ENCODE data around the gene SNTG2.

The SNTG2 gene

GRCh38 chr2:1249897-1250687 lies 299.4 kb downstream of the SNTG2 start (continued):
- TF ChIP-seq, protein P1, sequence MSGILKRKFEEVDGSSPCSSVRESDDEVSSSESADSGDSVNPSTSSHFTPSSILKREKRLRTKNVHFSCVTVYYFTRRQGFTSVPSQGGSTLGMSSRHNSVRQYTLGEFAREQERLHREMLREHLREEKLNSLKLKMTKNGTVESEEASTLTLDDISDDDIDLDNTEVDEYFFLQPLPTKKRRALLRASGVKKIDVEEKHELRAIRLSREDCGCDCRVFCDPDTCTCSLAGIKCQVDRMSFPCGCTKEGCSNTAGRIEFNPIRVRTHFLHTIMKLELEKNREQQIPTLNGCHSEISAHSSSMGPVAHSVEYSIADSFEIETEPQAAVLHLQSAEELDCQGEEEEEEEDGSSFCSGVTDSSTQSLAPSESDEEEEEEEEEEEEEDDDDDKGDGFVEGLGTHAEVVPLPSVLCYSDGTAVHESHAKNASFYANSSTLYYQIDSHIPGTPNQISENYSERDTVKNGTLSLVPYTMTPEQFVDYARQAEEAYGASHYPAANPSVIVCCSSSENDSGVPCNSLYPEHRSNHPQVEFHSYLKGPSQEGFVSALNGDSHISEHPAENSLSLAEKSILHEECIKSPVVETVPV (CRISPR knock-in tag; IDR thresholded peaks at IDR 0.05) = no peak
- TF ChIP-seq ISL1 (CRISPR knock-in tag; IDR thresholded peaks at IDR 0.05) (no peak), PPARA (CRISPR knock-in tag; IDR thresholded peaks at IDR 0.05; ENCODE audit: borderline replicate concordance) (no peak), GLIS3 (CRISPR knock-in tag; IDR thresholded peaks at IDR 0.05) (no peak), ZFP3 (CRISPR knock-in tag; IDR thresholded peaks at IDR 0.05) (no peak), ZNF8 (CRISPR knock-in tag; IDR thresholded peaks at IDR 0.05) (no peak), ESRRG (CRISPR knock-in tag; IDR thresholded peaks at IDR 0.05) (no peak), RARB (CRISPR knock-in tag; IDR thresholded peaks at IDR 0.05) (no peak), ZNF565 (CRISPR knock-in tag; conservative IDR thresholded peaks at IDR 0.05; ENCODE audit: low read depth) (no peak), BACH2 (CRISPR knock-in tag; IDR thresholded peaks at IDR 0.05; ENCODE audit: borderline replicate concordance) (no peak), OSR1 (CRISPR knock-in tag; IDR thresholded peaks at IDR 0.05) (no peak)
- TF ChIP-seq, protein P2, sequence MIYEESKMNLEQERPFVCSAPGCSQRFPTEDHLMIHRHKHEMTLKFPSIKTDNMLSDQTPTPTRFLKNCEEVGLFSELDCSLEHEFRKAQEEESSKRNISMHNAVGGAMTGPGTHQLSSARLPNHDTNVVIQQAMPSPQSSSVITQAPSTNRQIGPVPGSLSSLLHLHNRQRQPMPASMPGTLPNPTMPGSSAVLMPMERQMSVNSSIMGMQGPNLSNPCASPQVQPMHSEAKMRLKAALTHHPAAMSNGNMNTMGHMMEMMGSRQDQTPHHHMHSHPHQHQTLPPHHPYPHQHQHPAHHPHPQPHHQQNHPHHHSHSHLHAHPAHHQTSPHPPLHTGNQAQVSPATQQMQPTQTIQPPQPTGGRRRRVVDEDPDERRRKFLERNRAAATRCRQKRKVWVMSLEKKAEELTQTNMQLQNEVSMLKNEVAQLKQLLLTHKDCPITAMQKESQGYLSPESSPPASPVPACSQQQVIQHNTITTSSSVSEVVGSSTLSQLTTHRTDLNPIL (CRISPR knock-in tag; IDR thresholded peaks at IDR 0.05; ENCODE audit: low read depth) = no peak

GRCh38 chr2:1251520-1251919 lies 300.9 kb downstream of the SNTG2 start:
- TF ChIP-seq ZNF8 (CRISPR knock-in tag; IDR thresholded peaks at IDR 0.05) (no peak), RARB (CRISPR knock-in tag; IDR thresholded peaks at IDR 0.05) (no peak), ZFP3 (CRISPR knock-in tag; IDR thresholded peaks at IDR 0.05) (no peak), ZFP30 (CRISPR knock-in tag; IDR thresholded peaks at IDR 0.05) (no peak), ZNF70 (CRISPR knock-in tag; IDR thresholded peaks at IDR 0.05) (no peak), GLIS3 (CRISPR knock-in tag; IDR thresholded peaks at IDR 0.05) (no peak), ZNF565 (CRISPR knock-in tag; conservative IDR thresholded peaks at IDR 0.05; ENCODE audit: low read depth) (no peak)
- TF ChIP-seq, protein P2 (CRISPR knock-in tag; IDR thresholded peaks at IDR 0.05; ENCODE audit: low read depth) = no peak
- no peak for ATAC-seq

DNA sequence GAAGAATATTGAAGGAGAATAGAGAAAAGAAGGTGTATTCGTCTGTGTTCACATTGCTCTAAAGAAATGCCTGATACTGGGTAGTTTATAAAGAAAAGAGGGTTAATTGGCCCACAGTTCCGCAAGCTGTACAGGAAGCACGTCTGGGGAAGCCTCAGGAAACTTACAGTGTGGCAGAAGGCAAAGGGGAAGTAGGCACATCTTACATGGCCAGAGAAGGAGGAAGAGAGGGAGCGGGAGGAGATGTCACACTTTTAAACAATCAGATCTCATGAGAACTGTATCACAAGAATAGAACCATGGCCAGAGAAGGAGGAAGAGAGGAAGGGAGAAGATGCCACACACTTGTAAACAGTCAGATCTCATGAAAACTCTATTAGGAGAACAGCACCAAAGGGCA lies 303.0 kb downstream of the SNTG2 start:
- TF ChIP-seq ZFP30 (CRISPR knock-in tag; IDR thresholded peaks at IDR 0.05) (no peak), ZNF8 (CRISPR knock-in tag; IDR thresholded peaks at IDR 0.05) (no peak), OSR1 (CRISPR knock-in tag; IDR thresholded peaks at IDR 0.05) (no peak), CSDC2 (CRISPR knock-in tag; IDR thresholded peaks at IDR 0.05) (no peak), ESRRG (CRISPR knock-in tag; IDR thresholded peaks at IDR 0.05) (no peak), GLIS3 (CRISPR knock-in tag; IDR thresholded peaks at IDR 0.05) (no peak), ZC3H10 (CRISPR knock-in tag; IDR thresholded peaks at IDR 0.05) (no peak), TCF4 (CRISPR knock-in tag; IDR thresholded peaks at IDR 0.05; ENCODE audit: borderline replicate concordance) (no peak), ZNF70 (CRISPR knock-in tag; IDR thresholded peaks at IDR 0.05) (no peak), ZNF565 (CRISPR knock-in tag; conservative IDR thresholded peaks at IDR 0.05; ENCODE audit: low read depth) (no peak), TOX (CRISPR knock-in tag; IDR thresholded peaks at IDR 0.05; ENCODE audit: borderline replicate concordance) (no peak)

DNA sequence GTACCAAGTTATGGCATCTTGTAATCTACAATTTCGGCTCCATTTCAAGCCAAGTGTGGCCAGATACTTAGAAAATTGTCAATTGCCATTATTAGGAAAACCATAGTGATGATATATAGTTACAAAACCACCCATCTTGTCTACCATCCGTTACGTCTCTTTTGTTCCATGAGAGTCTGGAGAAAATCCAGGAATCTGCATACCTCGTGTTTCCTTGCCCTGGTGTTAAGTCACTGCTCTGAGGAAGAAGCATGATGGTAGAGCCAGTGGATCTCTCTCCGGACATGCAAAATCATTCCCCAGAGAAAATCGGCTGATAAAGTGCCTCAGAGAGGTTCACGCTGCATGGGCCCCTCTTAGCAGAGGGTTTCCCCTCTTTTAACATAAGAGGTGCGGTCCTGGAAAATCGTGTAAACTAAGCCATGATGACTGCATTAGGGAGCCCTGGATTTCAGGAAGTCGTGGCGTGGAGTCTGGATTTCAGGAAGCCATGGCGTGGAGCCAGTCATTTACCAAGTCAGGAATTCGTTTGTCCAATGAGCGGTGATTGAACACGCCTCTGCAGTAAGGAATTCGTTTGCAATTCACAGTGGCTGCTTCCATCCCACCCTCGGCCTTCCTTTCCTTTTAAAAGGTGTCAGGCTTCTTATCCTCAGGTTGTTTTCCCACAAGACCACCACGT lies 304.2 kb downstream of the SNTG2 start:
- ATAC-seq = no peak
- TF ChIP-seq SNAI2 (CRISPR knock-in tag; IDR thresholded peaks at IDR 0.05) (no peak), ZNF565 (CRISPR knock-in tag; conservative IDR thresholded peaks at IDR 0.05; ENCODE audit: low read depth) (no peak), CSDC2 (CRISPR knock-in tag; IDR thresholded peaks at IDR 0.05) (no peak), OSR1 (CRISPR knock-in tag; IDR thresholded peaks at IDR 0.05) (no peak), ZNF70 (CRISPR knock-in tag; IDR thresholded peaks at IDR 0.05) (no peak), ZNF8 (CRISPR knock-in tag; IDR thresholded peaks at IDR 0.05) (no peak), PPARA (CRISPR knock-in tag; IDR thresholded peaks at IDR 0.05; ENCODE audit: borderline replicate concordance) (no peak), TOX (CRISPR knock-in tag; IDR thresholded peaks at IDR 0.05; ENCODE audit: borderline replicate concordance) (no peak), ISL1 (CRISPR knock-in tag; IDR thresholded peaks at IDR 0.05) (no peak)
- TF ChIP-seq, protein P1 (CRISPR knock-in tag; IDR thresholded peaks at IDR 0.05) = no peak

More for the DNA sequence above, 303.0 kb downstream of the SNTG2 start:
- ATAC-seq = no peak
